H7 (cell line): ENCODE data around the gene TRMT11. TPM values are rescaled to one million over a fixed set of nuclear protein-coding genes. Genes with fewer than 3 reads are reported as not detected.
"Not testable (repeated sequence)": the region's sequence is repeated elsewhere in the genome, so short reads cannot be mapped to it uniquely, and the experiment has no call there.

Source experiments
- DNase-seq: peaks from one replicate; pipeline ENCODE4 v3.0.0; 2012
- H3K27me3 ChIP-seq: 2 replicates; pipeline ENCODE4 v1.6.0; 2011; ENCODE audit warnings: mild to moderate bottlenecking, low read length; ENCODE audit not compliant: control insufficient read depth, insufficient read depth
- H3K36me3 ChIP-seq: replicated peaks from 2 replicates; pipeline ENCODE4 v1.5.1; 2011; ENCODE audit warnings: low read length; ENCODE audit not compliant: control insufficient read depth, insufficient read depth
- H3K4me3 ChIP-seq: 2 replicates; pipeline ENCODE4 v1.5.1; 2011; ENCODE audit warnings: low read depth, mild to moderate bottlenecking, control low read depth, low read length, moderate library complexity; ENCODE audit not compliant: insufficient read depth
- total RNA-seq: library from RNA; depleted of rRNA; stranded (reverse); fragments of >200 nt; shearing (Covaris generic); gene quantifications from 2 replicates; pipeline ENCODE4 v1.2.3, GENCODE V29; 2014

TRMT11 gene
- total RNA-seq, 1 experiment from 2014 or later = 29.5 TPM

- Histone ChIP-seq H3K4me3 (no peak overlapping the region), H3K36me3 (no peaks in the 10 kb centered on the region), H3K27me3 (no peaks in the 10 kb centered on the region)
- no peak for DNase-seq
These were observed 17.8 kb upstream of the TRMT11 start for GRCh38 chr6:125968493-125968892.

GRCh38 chr6:125970760-125971159 is 15.6 kb upstream of the TRMT11 start:
- Histone ChIP-seq H3K4me3 (no peak overlapping the region), H3K27me3 (no peaks in the 10 kb centered on the region), H3K36me3 (no peaks in the 10 kb centered on the region; the same call in 1 of the 2 replicates)
- no peak for DNase-seq

- H3K36me3 ChIP-seq, H3K27me3 ChIP-seq, DNase-seq, H3K4me3 ChIP-seq: not testable (repeated sequence)
These were observed 13.9 kb upstream of the TRMT11 start for GRCh38 chr6:125972478-125972877.

GRCh38 chr6:125974214-125974866 is 12.0 kb upstream of the TRMT11 start:
- no peak for DNase-seq
- H3K27me3 ChIP-seq = no peaks in the 10 kb centered on the region
- no peak overlapping the region for H3K4me3 ChIP-seq
- H3K36me3 ChIP-seq = no peaks in the 10 kb centered on the region; the same call in 1 of the 2 replicates

- Histone ChIP-seq H3K36me3 (no peaks in the 10 kb centered on the region; the same call in 1 of the 2 replicates), H3K4me3 (no peak overlapping the region), H3K27me3 (no peaks in the 10 kb centered on the region)
- no peak for DNase-seq
These were observed 7.2 kb upstream of the TRMT11 start for GRCh38 chr6:125979101-125979500.

GRCh38 chr6:125981571-125982185 is 4.7 kb upstream of the TRMT11 start:
- DNase-seq = no peak
- no peaks in the 10 kb centered on the region for H3K36me3 ChIP-seq
- no peaks in the 10 kb centered on the region for H3K27me3 ChIP-seq
- H3K4me3 ChIP-seq = no peak overlapping the region

GRCh38 chr6:125983246-125983945 is 2.9 kb upstream of the TRMT11 start:
- H3K4me3 ChIP-seq = no peak overlapping the region

GRCh38 chr6:125984311-125984710 is 2.0 kb upstream of the TRMT11 start:
- no peaks in the 10 kb centered on the region for H3K36me3 ChIP-seq
- DNase-seq = no peak
- H3K27me3 ChIP-seq = no peaks in the 10 kb centered on the region
- no peak overlapping the region for H3K4me3 ChIP-seq

More at GRCh38 chr6:125983246-125983945, 2.9 kb upstream of the TRMT11 start:
- H3K27me3 ChIP-seq = no peaks in the 10 kb centered on the region
- no peaks in the 10 kb centered on the region for H3K36me3 ChIP-seq
- DNase-seq = no peak

- no peak for DNase-seq
- H3K36me3 ChIP-seq = no peaks in the 10 kb centered on the region
- H3K27me3 ChIP-seq = no peaks in the 10 kb centered on the region
- H3K4me3 ChIP-seq = peak overlapping the region; percentile 90
These were observed 818 bp upstream of the TRMT11 start for GRCh38 chr6:125985522-125985921.

GRCh38 chr6:125985979-125986300 is 400 bp upstream of the TRMT11 start:
- H3K4me3 ChIP-seq = peak overlapping the region; percentile 90
- no peak for DNase-seq
- H3K27me3 ChIP-seq = no peaks in the 10 kb centered on the region
- no peaks in the 10 kb centered on the region for H3K36me3 ChIP-seq

- no peaks in the 10 kb centered on the region for H3K36me3 ChIP-seq
- H3K27me3 ChIP-seq = no peaks in the 10 kb centered on the region
- peak; percentile 17 for DNase-seq
- peak overlapping the region; percentile 90 for H3K4me3 ChIP-seq
These were observed 782 bp downstream of the TRMT11 start for GRCh38 chr6:125987026-125987617.

- no peaks in the 10 kb centered on the region for H3K36me3 ChIP-seq
- no peak for DNase-seq
- H3K4me3 ChIP-seq = no peak overlapping the region
- no peaks in the 10 kb centered on the region for H3K27me3 ChIP-seq
These were observed 1.9 kb downstream of the TRMT11 start for GRCh38 chr6:125988280-125988679.

- Histone ChIP-seq H3K4me3 (no peak overlapping the region), H3K27me3 (no peaks in the 10 kb centered on the region), H3K36me3 (no peaks in the 10 kb centered on the region)
- no peak for DNase-seq
These were observed 3.3 kb downstream of the TRMT11 start for GRCh38 chr6:125989631-125990030.

- Histone ChIP-seq H3K4me3 (no peak overlapping the region), H3K36me3 (no peaks in the 10 kb centered on the region), H3K27me3 (no peaks in the 10 kb centered on the region)
- DNase-seq = no peak
These were observed 5.3 kb downstream of the TRMT11 start for GRCh38 chr6:125991653-125992052.
